Neural cell (in vitro differentiated cells): ENCODE data around the gene OXSR1. TPM values are rescaled to one million over a fixed set of nuclear protein-coding genes. Genes with fewer than 3 reads are reported as not detected.
"Not testable (repeated sequence)": the region's sequence is repeated elsewhere in the genome, so short reads cannot be mapped to it uniquely, and the experiment has no call there.

Source experiments
- H2AFZ ChIP-seq: fragments of 200-600, 300-800 bp; sonication (generic), shearing (Covaris generic); 2 replicates; pipeline ENCODE4 v1.6.0; 2014; ENCODE audit warnings: low read depth, mild to moderate bottlenecking, antibody characterized with exemption, low read length, moderate library complexity
- H3F3A ChIP-seq: fragments of 200-600 bp; shearing (Covaris generic); 2 replicates; pipeline ENCODE4 v1.6.1; 2016; ENCODE audit warnings: mild to moderate bottlenecking, moderate library complexity, mixed read lengths, antibody characterized with exemption, low read length; ENCODE audit not compliant: insufficient read depth, poor library complexity, severe bottlenecking
- H3K27ac ChIP-seq: fragments of 200-600, 300-800 bp; sonication (generic), shearing (Covaris generic); 2 replicates; pipeline ENCODE4 v1.5.1; 2014; ENCODE audit warnings: mild to moderate bottlenecking, low read length, moderate library complexity
- H3K27me3 ChIP-seq: fragments of 300-800, 200-600 bp; sonication (generic), shearing (Covaris generic); 2 replicates; pipeline ENCODE4 v1.6.0; 2014; ENCODE audit warnings: mild to moderate bottlenecking, low read depth, low read length, moderate library complexity; ENCODE audit not compliant: insufficient read depth
- H3K36me3 ChIP-seq: fragments of 300-800, 200-600 bp; sonication (generic), shearing (Covaris generic); 2 replicates; pipeline ENCODE4 v1.5.1; 2014; ENCODE audit warnings: mild to moderate bottlenecking, antibody characterized with exemption, low read length, moderate library complexity; ENCODE audit not compliant: insufficient read depth
- H3K4me2 ChIP-seq: fragments of 300-800, 200-600 bp; sonication (generic), shearing (Covaris generic); 2 replicates; pipeline ENCODE4 v1.6.0; 2014; ENCODE audit warnings: mild to moderate bottlenecking, low read length
- H3K4me3 ChIP-seq: fragments of 300-800, 200-600 bp; sonication (generic), shearing (Covaris generic); 2 replicates; pipeline ENCODE4 v1.5.1; 2014; ENCODE audit warnings: mild to moderate bottlenecking, low read length, moderate library complexity
- H3K79me2 ChIP-seq: fragments of 200-600 bp; shearing (Covaris generic); replicated peaks from 2 replicates; pipeline ENCODE4 v1.6.0; 2014; ENCODE audit warnings: mild to moderate bottlenecking, low read length, moderate library complexity; ENCODE audit not compliant: insufficient read depth
- H3K9ac ChIP-seq: fragments of 300-800, 200-600 bp; sonication (generic), shearing (Covaris generic); 2 replicates; pipeline ENCODE4 v1.6.1; 2016; ENCODE audit warnings: mild to moderate bottlenecking, low read length, mixed read lengths
- H3K9me2 ChIP-seq: fragments of 200-600 bp; shearing (Covaris generic); 2 replicates; pipeline ENCODE4 v1.6.1; 2016; ENCODE audit warnings: mild to moderate bottlenecking, low read length, mixed read lengths; ENCODE audit not compliant: insufficient read depth
- H3K9me3 ChIP-seq: fragments of 200-600, 300-800 bp; sonication (generic), shearing (Covaris generic); 2 replicates; pipeline ENCODE4 v1.6.1; 2016; ENCODE audit warnings: mild to moderate bottlenecking, mixed run types, low read length, moderate library complexity, mixed read lengths
- H4K20me1 ChIP-seq: fragments of 200-600 bp; shearing (Covaris generic); 2 replicates; pipeline ENCODE4 v1.6.1; 2016; ENCODE audit warnings: mild to moderate bottlenecking, mixed run types; ENCODE audit not compliant: insufficient read depth
- CTCF ChIP-seq: fragments of 450-650 bp; IDR thresholded peaks from 2 replicates; pipeline ENCODE4 v1.5.1; 2014; ENCODE audit warnings: antibody characterized with exemption, mild to moderate bottlenecking, moderate library complexity; ENCODE audit not compliant: poor library complexity, severe bottlenecking
- EP300 ChIP-seq: fragments of 450-650 bp; conservative IDR thresholded peaks from 2 replicates; pipeline ENCODE4 v1.6.1; 2014; ENCODE audit warnings: antibody characterized with exemption, mild to moderate bottlenecking, moderate library complexity; ENCODE audit not compliant: poor library complexity, severe bottlenecking
- EZH2 ChIP-seq: fragments of 200-600, 300-800 bp; shearing (Covaris generic), sonication (generic); IDR thresholded peaks from 2 replicates; pipeline ENCODE4 v1.6.1; 2014; ENCODE audit warnings: antibody characterized with exemption, low read length, borderline replicate concordance, mild to moderate bottlenecking; ENCODE audit not compliant: insufficient read depth, poor library complexity, severe bottlenecking
- MXI1 ChIP-seq: fragments of 450-650 bp; conservative IDR thresholded peaks from 2 replicates; pipeline ENCODE4 v1.6.1; 2014; ENCODE audit warnings: antibody characterized with exemption, mild to moderate bottlenecking; ENCODE audit not compliant: poor library complexity, severe bottlenecking
- POLR2AphosphoS5 ChIP-seq: IDR thresholded peaks from 2 replicates; pipeline ENCODE4 v1.6.1; 2012
- RAD21 ChIP-seq: fragments of 450-650 bp; conservative IDR thresholded peaks from 2 replicates; pipeline ENCODE4 v1.6.1; 2014; ENCODE audit warnings: antibody characterized with exemption, mild to moderate bottlenecking, moderate library complexity
- SMC3 ChIP-seq: fragments of 450-650 bp; conservative IDR thresholded peaks from 2 replicates; pipeline ENCODE4 v1.6.1; 2014; ENCODE audit warnings: antibody characterized with exemption, mild to moderate bottlenecking, moderate library complexity; ENCODE audit not compliant: poor library complexity
- TAF1 ChIP-seq: IDR thresholded peaks from 2 replicates; pipeline ENCODE4 v1.6.1; 2012; ENCODE audit warnings: low read depth
- polyA plus RNA-seq: library from polyadenylated mRNA; depleted of rRNA; stranded (reverse); fragments of >200 nt; gene quantifications from 2 replicates; pipeline ENCODE4 v1.2.3, GENCODE V29; 2014
- TF ChIP-seq, protein P1 (sequence below): IDR thresholded peaks from 2 replicates; pipeline ENCODE4 v1.6.1; 2012; ENCODE audit warnings: borderline replicate concordance

Gene OXSR1
- polyA plus RNA-seq, 1 donor from 2014 or later: 50.8 TPM

GRCh38 chr3:38283810-38284755 is 118.7 kb downstream of the OXSR1 start:
- no peaks in the 10 kb centered on the region for H3F3A ChIP-seq
- H3K27ac ChIP-seq: no peak overlapping the region
- no peaks in the 10 kb centered on the region for H4K20me1 ChIP-seq
- no peaks in the 10 kb centered on the region for H3K27me3 ChIP-seq
- H3K9ac ChIP-seq: no peak overlapping the region
- no peaks in the 10 kb centered on the region for H3K9me2 ChIP-seq
- H3K4me3 ChIP-seq: no peak overlapping the region
- no peaks in the 10 kb centered on the region for H3K36me3 ChIP-seq
- no peak overlapping the region for H3K4me2 ChIP-seq
- H3K9me3 ChIP-seq: no peaks in the 10 kb centered on the region
- no peak overlapping the region for H2AFZ ChIP-seq
- TF ChIP-seq POLR2AphosphoS5: no peak
- TF ChIP-seq EP300: no peak
- no peak for TF ChIP-seq MXI1
- TF ChIP-seq, protein P1, sequence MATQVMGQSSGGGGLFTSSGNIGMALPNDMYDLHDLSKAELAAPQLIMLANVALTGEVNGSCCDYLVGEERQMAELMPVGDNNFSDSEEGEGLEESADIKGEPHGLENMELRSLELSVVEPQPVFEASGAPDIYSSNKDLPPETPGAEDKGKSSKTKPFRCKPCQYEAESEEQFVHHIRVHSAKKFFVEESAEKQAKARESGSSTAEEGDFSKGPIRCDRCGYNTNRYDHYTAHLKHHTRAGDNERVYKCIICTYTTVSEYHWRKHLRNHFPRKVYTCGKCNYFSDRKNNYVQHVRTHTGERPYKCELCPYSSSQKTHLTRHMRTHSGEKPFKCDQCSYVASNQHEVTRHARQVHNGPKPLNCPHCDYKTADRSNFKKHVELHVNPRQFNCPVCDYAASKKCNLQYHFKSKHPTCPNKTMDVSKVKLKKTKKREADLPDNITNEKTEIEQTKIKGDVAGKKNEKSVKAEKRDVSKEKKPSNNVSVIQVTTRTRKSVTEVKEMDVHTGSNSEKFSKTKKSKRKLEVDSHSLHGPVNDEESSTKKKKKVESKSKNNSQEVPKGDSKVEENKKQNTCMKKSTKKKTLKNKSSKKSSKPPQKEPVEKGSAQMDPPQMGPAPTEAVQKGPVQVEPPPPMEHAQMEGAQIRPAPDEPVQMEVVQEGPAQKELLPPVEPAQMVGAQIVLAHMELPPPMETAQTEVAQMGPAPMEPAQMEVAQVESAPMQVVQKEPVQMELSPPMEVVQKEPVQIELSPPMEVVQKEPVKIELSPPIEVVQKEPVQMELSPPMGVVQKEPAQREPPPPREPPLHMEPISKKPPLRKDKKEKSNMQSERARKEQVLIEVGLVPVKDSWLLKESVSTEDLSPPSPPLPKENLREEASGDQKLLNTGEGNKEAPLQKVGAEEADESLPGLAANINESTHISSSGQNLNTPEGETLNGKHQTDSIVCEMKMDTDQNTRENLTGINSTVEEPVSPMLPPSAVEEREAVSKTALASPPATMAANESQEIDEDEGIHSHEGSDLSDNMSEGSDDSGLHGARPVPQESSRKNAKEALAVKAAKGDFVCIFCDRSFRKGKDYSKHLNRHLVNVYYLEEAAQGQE: no peak
- no peaks in the 10 kb centered on the region for H3K79me2 ChIP-seq

DNA sequence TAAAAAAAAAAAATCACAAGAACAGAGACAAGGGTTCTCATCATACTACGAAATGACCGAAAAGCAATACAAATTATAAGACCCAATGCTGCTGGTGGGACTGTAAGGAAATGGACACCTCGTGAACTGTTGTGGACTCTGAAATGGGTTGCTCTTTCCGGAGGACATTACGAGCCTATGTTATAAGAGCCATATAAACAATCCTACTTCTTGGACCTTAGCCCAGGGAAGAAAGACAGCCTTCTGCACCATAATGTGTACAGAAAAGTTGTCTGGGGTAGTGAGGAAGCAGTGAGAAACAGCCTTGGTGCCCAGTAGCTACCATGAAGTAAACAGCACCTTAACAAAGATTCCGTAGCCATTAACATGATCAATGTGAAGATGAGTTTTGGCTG is 119.4 kb downstream of the OXSR1 start:
- TF ChIP-seq SMC3 (no peak), EP300 (no peak), POLR2AphosphoS5 (no peak), CTCF (no peak), TAF1 (no peak), RAD21 (no peak), MXI1 (no peak), EZH2 (no peak)
- TF ChIP-seq, protein P1: no peak
- H3K27ac ChIP-seq: no peak overlapping the region
- H3K4me2 ChIP-seq: no peak overlapping the region
- no peaks in the 10 kb centered on the region for H3K36me3 ChIP-seq
- H3K79me2 ChIP-seq: no peaks in the 10 kb centered on the region
- no peak overlapping the region for H2AFZ ChIP-seq
- H3K27me3 ChIP-seq: no peaks in the 10 kb centered on the region
- H3K9ac ChIP-seq: no peak overlapping the region
- no peaks in the 10 kb centered on the region for H4K20me1 ChIP-seq
- no peak overlapping the region for H3K4me3 ChIP-seq
- H3K9me2 ChIP-seq: no peaks in the 10 kb centered on the region
- no peaks in the 10 kb centered on the region for H3F3A ChIP-seq
- H3K9me3 ChIP-seq: no peaks in the 10 kb centered on the region

GRCh38 chr3:38289286-38290217 is 124.2 kb downstream of the OXSR1 start:
- not testable (repeated sequence) for H3K9me2 ChIP-seq, H2AFZ ChIP-seq, H3K27ac ChIP-seq, H3K4me3 ChIP-seq, H3K79me2 ChIP-seq, H3K27me3 ChIP-seq, H3K4me2 ChIP-seq, H3K9ac ChIP-seq, H4K20me1 ChIP-seq, H3K9me3 ChIP-seq, H3F3A ChIP-seq, H3K36me3 ChIP-seq
